HepG2 (cell line): ENCODE measurements around the gene AKR7A2. TPM values are rescaled to one million over a fixed set of nuclear protein-coding genes. Genes with fewer than 3 reads are reported as not detected.

Experiments used
- AGO2 ChIP-seq: fragments of 200-400 bp; formaldehyde crosslinking; optimal IDR thresholded peaks from 2 replicates; pipeline ENCODE3; 2017; ENCODE audit warnings: mild to moderate bottlenecking, low read depth, low read length, moderate library complexity
- ATF1 ChIP-seq: IDR thresholded peaks from 2 replicates; pipeline ENCODE4 v1.6.1; 2016; ENCODE audit warnings: mild to moderate bottlenecking, control low read depth
- BCL6 ChIP-seq: IDR thresholded peaks from 2 replicates; pipeline ENCODE4 v1.6.1; 2016; ENCODE audit warnings: missing genetic modification reagents, missing compliant biosample characterization
- CHD2 ChIP-seq: IDR thresholded peaks from 2 replicates; pipeline ENCODE4 v1.6.1; 2011; ENCODE audit warnings: low read depth, low read length, improper control_type of control experiment
- ESRRA ChIP-seq: sonication (generic); formaldehyde crosslinking; IDR thresholded peaks from 2 replicates; pipeline ENCODE4 v1.5.1; 2020; ENCODE audit warnings: mild to moderate bottlenecking, low read depth, missing genetic modification reagents
- HNRNPLL ChIP-seq: fragments of 200-400 bp; formaldehyde crosslinking; IDR thresholded peaks from 2 replicates; pipeline ENCODE4 v1.6.1; 2017; ENCODE audit warnings: mild to moderate bottlenecking, low read depth, low read length; ENCODE audit not compliant: poor library complexity, severe bottlenecking
- MAFF ChIP-seq: IDR thresholded peaks from 2 replicates; pipeline ENCODE4 v1.6.1; 2011; ENCODE audit warnings: low read depth, low read length, improper control_type of control experiment
- MXD3 ChIP-seq: IDR thresholded peaks from 2 replicates; pipeline ENCODE4 v1.6.1; 2016; ENCODE audit warnings: mild to moderate bottlenecking, missing biosample characterization, missing genetic modification reagents
- NKX3-1 ChIP-seq: sonication (generic); formaldehyde crosslinking; IDR thresholded peaks from 2 replicates; pipeline ENCODE4 v1.5.0; 2020; ENCODE audit warnings: missing genetic modification reagents
- PITX1 ChIP-seq: sonication (generic); formaldehyde crosslinking; IDR thresholded peaks from 2 replicates; pipeline ENCODE4 v1.5.1; 2020; ENCODE audit warnings: mild to moderate bottlenecking, missing genetic modification reagents
- RFX1 ChIP-seq: fragments of 450-650 bp; IDR thresholded peaks from 2 replicates; pipeline ENCODE4 v1.6.1; 2017
- SKI ChIP-seq: fragments of 450-650 bp; IDR thresholded peaks from one replicate; pipeline ENCODE4 v1.6.1; 2018; ENCODE audit warnings: mild to moderate bottlenecking; ENCODE audit not compliant: partially characterized antibody
- SP1 ChIP-seq, 2 experiments: fragments of 450-650 bp in 1 of 2; sonication (generic) in 1 of 2; formaldehyde crosslinking in 1 of 2; IDR thresholded peaks; 2 replicates each; pipeline versions ENCODE4 v1.4.0 to v1.6.1; 2016 to 2020; ENCODE audit warnings: missing genetic modification reagents in 1 of 2
- STAT5B ChIP-seq: sonication (generic); formaldehyde crosslinking; IDR thresholded peaks from 2 replicates; pipeline ENCODE4 v1.4.0; 2020; ENCODE audit warnings: missing genetic modification reagents
- TARDBP ChIP-seq: sonication (generic); formaldehyde crosslinking; IDR thresholded peaks from 2 replicates; pipeline ENCODE4 v1.8.0; 2022; ENCODE audit warnings: mild to moderate bottlenecking, missing genetic modification reagents
- ZFY ChIP-seq: sonication (generic); formaldehyde crosslinking; IDR thresholded peaks from 2 replicates; pipeline ENCODE4 v1.4.0; 2020; ENCODE audit warnings: missing genetic modification reagents
- ZNF225 ChIP-seq: sonication (generic); formaldehyde crosslinking; IDR thresholded peaks from 2 replicates; pipeline ENCODE4 v1.4.0; 2020; ENCODE audit warnings: mild to moderate bottlenecking, missing genetic modification reagents
- ZNF230 ChIP-seq: sonication (generic); formaldehyde crosslinking; IDR thresholded peaks from 2 replicates; pipeline ENCODE4 v1.4.0; 2020; ENCODE audit warnings: mild to moderate bottlenecking, missing genetic modification reagents
- ZNF543 ChIP-seq: sonication (generic); formaldehyde crosslinking; IDR thresholded peaks from 2 replicates; pipeline ENCODE4 v1.4.0; 2020; ENCODE audit warnings: mild to moderate bottlenecking, missing genetic modification reagents
- ZNF550 ChIP-seq: sonication (generic); formaldehyde crosslinking; IDR thresholded peaks from 2 replicates; pipeline ENCODE4 v1.4.0; 2020; ENCODE audit warnings: mild to moderate bottlenecking, missing genetic modification reagents, borderline replicate concordance
- ZNF574 ChIP-seq: sonication (generic); formaldehyde crosslinking; IDR thresholded peaks from 2 replicates; pipeline ENCODE4 v1.4.0; 2020; ENCODE audit warnings: missing genetic modification reagents
- polyA plus RNA-seq, 8 experiments: library from polyadenylated mRNA; depleted of rRNA in 3 of 8; stranded (reverse) in 7 of 8; unstranded in 1 of 8; fragments of >200 nt; fragmentation: Illumina TruSeq in 4 of 8; extraction: Trizol in 4 of 8; gene quantifications; 2 replicates each; pipeline versions ENCODE4 v1.2.1 to v1.2.3, GENCODE V29; 2011 to 2016; ENCODE audit warnings: low read depth in 4 of 8, missing spikeins in 1 of 8, mixed read lengths in 1 of 8; ENCODE audit not compliant: insufficient read depth in 1 of 8
- total RNA-seq, 5 experiments: library from RNA; depleted of rRNA; stranded (reverse); fragments of >200 nt; fragmentation: Illumina TruSeq; extraction: Trizol; gene quantifications; 2 replicates each; pipeline ENCODE4 v1.2.3, GENCODE V29; 2016; ENCODE audit warnings: low read depth in 1 of 5
- TF ChIP-seq, protein P1 (sequence below): IDR thresholded peaks from 2 replicates; pipeline ENCODE4 v1.6.1; 2016; ENCODE audit warnings: missing compliant biosample characterization, missing genetic modification reagents, borderline replicate concordance
- TF ChIP-seq, protein P2 (sequence below): IDR thresholded peaks from 2 replicates; pipeline ENCODE4 v1.6.1; 2016; ENCODE audit warnings: mild to moderate bottlenecking
- TF ChIP-seq, protein P3 (sequence below): sonication (generic); formaldehyde crosslinking; IDR thresholded peaks from 2 replicates; pipeline ENCODE4 v1.8.0; 2023; ENCODE audit warnings: mild to moderate bottlenecking, missing genetic modification reagents

The AKR7A2 gene
- total and polyA plus RNA-seq, 2 of the 13 experiments (the other 11 are each of a cell fraction or from before 2014, with no cell fraction given), result 45.2 to 75.6 TPM

DNA sequence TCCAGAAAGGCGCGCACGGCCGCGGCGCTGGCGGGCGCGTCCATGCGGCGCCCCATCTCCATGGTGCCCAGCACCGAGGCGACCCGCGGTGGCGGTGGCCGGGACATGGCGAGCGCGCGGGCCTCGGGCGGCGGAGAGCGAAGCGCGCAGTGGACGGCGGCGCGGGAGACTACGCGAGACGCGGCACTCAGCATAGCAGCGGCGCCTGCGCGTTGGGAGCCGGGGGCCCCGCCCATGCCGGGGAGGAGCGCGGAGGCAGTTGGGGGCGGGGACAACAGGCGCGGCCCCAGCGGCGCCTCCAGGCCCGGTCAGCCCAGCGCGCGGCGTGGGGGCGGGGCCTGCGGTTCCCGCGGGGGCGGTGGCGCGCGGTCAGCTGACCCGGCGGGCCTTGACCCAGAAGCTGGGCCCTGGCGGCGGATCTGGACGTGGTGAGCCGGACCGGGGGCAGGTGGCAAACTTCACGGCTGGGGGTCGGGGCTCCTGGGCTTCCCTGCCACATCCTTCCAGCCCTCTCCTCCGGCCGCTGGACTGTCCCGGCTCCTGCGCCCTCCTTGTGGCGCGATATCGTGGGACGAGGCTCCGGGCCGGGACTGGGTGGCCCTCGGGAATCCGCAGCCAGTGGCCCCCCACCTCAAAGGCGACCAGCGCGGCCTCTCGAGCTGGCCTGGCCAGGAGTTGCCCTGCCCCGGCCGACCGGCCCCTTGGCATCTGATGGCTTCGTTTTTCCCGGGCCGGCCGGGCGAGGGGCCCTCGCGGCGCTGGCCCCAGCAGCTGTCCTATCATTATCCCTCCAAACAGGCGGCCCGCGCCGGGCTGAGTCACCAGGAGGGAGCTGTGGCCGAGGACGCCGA is at the start of gene AKR7A2, which contains the start of gene SLC66A1 (continued):
- peak; percentile 50; the same call in 1 of the 2 replicates for TF ChIP-seq MXD3
- TF ChIP-seq ZNF230, result peak; percentile 66; the same call in 1 of the 2 replicates
- 0 out of 2 replicates have a peak, but pooled peaks have one; percentile 11 for TF ChIP-seq STAT5B
- no peak for TF ChIP-seq SP1 (IDR thresholded peaks at IDR 0.05)
- peak; percentile 39; the same call in 1 of the 2 replicates for TF ChIP-seq SP1 (CRISPR knock-in tag; IDR thresholded peaks at IDR 0.05)
- peak; percentile 79 for TF ChIP-seq HNRNPLL
- TF ChIP-seq ZNF225 (CRISPR knock-in tag), result 0 out of 2 replicates have a peak, but pooled peaks have one; percentile 16
- no peak for TF ChIP-seq ATF1 (CRISPR knock-in tag)
- TF ChIP-seq MAFF, result no peak
- TF ChIP-seq TARDBP (CRISPR knock-in tag), result no peak
- TF ChIP-seq RFX1, result no peak
- TF ChIP-seq ZNF574, result peak; percentile 58
- TF ChIP-seq PITX1 (CRISPR knock-in tag), result peak; percentile 44; the same call in 1 of the 2 replicates
- TF ChIP-seq ZNF550 (CRISPR knock-in tag), result 0 out of 2 replicates have a peak, but pooled peaks have one; percentile 12
- TF ChIP-seq, protein P1, sequence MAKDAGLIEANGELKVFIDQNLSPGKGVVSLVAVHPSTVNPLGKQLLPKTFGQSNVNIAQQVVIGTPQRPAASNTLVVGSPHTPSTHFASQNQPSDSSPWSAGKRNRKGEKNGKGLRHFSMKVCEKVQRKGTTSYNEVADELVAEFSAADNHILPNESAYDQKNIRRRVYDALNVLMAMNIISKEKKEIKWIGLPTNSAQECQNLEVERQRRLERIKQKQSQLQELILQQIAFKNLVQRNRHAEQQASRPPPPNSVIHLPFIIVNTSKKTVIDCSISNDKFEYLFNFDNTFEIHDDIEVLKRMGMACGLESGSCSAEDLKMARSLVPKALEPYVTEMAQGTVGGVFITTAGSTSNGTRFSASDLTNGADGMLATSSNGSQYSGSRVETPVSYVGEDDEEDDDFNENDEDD (CRISPR knock-in tag), result peak; percentile 89
- TF ChIP-seq AGO2, result peak; percentile 66
- TF ChIP-seq ZFY, result peak; percentile 93
- TF ChIP-seq, protein P2, sequence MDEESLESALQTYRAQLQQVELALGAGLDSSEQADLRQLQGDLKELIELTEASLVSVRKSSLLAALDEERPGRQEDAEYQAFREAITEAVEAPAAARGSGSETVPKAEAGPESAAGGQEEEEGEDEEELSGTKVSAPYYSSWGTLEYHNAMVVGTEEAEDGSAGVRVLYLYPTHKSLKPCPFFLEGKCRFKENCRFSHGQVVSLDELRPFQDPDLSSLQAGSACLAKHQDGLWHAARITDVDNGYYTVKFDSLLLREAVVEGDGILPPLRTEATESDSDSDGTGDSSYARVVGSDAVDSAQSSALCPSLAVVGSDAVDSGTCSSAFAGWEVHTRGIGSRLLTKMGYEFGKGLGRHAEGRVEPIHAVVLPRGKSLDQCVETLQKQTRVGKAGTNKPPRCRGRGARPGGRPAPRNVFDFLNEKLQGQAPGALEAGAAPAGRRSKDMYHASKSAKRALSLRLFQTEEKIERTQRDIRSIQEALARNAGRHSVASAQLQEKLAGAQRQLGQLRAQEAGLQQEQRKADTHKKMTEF (CRISPR knock-in tag), result peak; percentile 78
- peak; percentile 90 for TF ChIP-seq CHD2
- 0 out of 2 replicates have a peak, but pooled peaks have one; percentile 17 for TF ChIP-seq ESRRA
- TF ChIP-seq SKI, result peak; percentile 50
- TF ChIP-seq, protein P3, sequence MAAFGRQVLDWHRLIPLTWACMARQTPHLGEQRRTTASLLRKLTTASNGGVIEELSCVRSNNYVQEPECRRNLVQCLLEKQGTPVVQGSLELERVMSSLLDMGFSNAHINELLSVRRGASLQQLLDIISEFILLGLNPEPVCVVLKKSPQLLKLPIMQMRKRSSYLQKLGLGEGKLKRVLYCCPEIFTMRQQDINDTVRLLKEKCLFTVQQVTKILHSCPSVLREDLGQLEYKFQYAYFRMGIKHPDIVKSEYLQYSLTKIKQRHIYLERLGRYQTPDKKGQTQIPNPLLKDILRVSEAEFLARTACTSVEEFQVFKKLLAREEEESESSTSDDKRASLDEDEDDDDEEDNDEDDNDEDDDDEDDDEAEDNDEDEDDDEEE, result no peak
- TF ChIP-seq ZNF543 (CRISPR knock-in tag), result no peak
- no peak for TF ChIP-seq BCL6 (CRISPR knock-in tag)
- peak; percentile 49; the same call in 1 of the 2 replicates for TF ChIP-seq NKX3-1 (CRISPR knock-in tag)
